ENCODE data around the gene APMAP. TPM values are rescaled to one million over a fixed set of nuclear protein-coding genes. Genes with fewer than 3 reads are reported as not detected.

APMAP gene
- total and polyA plus RNA-seq, 9 of the 15 experiments (the other 6 are each of a cell fraction or from before 2014, with no cell fraction given) = 6.7 to 18.2 (median 14.4) TPM

DNA sequence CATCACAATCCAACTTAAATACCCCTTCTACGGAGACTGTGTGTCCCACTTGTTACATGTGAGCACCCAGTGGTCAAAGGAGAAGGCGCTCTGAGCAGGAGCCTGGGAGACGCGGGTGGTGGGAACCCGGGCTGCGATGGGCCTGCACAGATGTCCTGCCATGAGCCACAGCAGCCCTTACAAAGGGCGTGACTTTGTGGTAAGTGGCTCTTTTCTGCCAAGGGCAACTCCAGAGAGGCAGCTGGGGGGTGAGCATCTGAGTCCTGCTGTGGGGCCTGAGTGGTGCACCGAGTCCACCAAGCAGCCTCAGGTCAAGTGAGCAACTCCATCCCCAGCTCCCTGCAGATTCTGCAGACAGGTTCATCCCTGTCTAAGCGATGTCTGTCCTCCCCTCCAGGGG is 77.1 kb downstream of the APMAP start:
- Histone ChIP-seq H3K4me1 (replicated peaks in 1 of 2; ENCODE audit: control insufficient read depth in 2 of 2, insufficient read depth in 2 of 2, low read length in 2 of 2) (peaks cover 0 to 8% of the 10 kb centered on the region in 2 experiments; a peak in 2 of 5 replicates), H3K4me2 (ENCODE audit: insufficient read depth, low read length) (no peak overlapping the region), H3K27ac (ENCODE audit: extremely low read depth, low read depth, low read length) (no peak overlapping the region), H3K4me3 (no peak overlapping the region), H3K9me3 (replicated peaks; ENCODE audit: control insufficient read depth, insufficient read depth, low read depth, low read length) (no peaks in the 10 kb centered on the region), H2AFZ (ENCODE audit: low read depth, low read length) (no peak overlapping the region), H3K9ac (ENCODE audit: insufficient read depth in 1 of 2, low read depth in 2 of 2, low read length in 2 of 2) (no peak overlapping the region), H3K79me2 (ENCODE audit: control insufficient read depth, insufficient read depth, low read length) (no peaks in the 10 kb centered on the region), H3K36me3 (ENCODE audit: control insufficient read depth, insufficient read depth, low read length) (no peaks in the 10 kb centered on the region), H3K9me1 (ENCODE audit: control insufficient read depth, insufficient read depth, low read length) (no peaks in the 10 kb centered on the region), H4K20me1 (replicated peaks; ENCODE audit: control insufficient read depth, insufficient read depth, low read length) (0 out of 2 replicates have a peak, but pooled peaks cover 2% of the 10 kb centered on the region), H3K27me3 (ENCODE audit: control insufficient read depth in 2 of 2, insufficient read depth in 2 of 2, low read length in 2 of 2) (no peaks in the 10 kb centered on the region; a peak in 1 of 5 replicates)
- 0% methylated on average over 9 of the region's 9 CpGs for WGBS (ENCODE audit: insufficient coverage, low coverage, missing lambda C conversion rate)
- no peak for FAIRE-seq
- no TSS peak for BruUV-seq (replicated peaks)
- ChIA-PET POLR2A (no interaction called here), CTCF (ENCODE audit: low intra/inter-chr PET ratio) (no interaction called here)
- intact Hi-C loops (cut with micrococcal nuclease) (loop anchor here (5.0 to 10.0 kb wide), 3 partner anchors 131 to 978 kb away; no protein-coding TSS in a partner anchor), in situ Hi-C loops (cut with MboI) (loop anchor here (5.0 to 25.0 kb wide), 2 partner anchors 753 to 1248 kb away; no protein-coding TSS in a partner anchor)
- ATAC-seq = no peak
- DNase-seq (ENCODE audit: extremely low read depth in 1 of 4, low spot score in 3 of 4) = no peak
- TF ChIP-seq, protein P1, sequence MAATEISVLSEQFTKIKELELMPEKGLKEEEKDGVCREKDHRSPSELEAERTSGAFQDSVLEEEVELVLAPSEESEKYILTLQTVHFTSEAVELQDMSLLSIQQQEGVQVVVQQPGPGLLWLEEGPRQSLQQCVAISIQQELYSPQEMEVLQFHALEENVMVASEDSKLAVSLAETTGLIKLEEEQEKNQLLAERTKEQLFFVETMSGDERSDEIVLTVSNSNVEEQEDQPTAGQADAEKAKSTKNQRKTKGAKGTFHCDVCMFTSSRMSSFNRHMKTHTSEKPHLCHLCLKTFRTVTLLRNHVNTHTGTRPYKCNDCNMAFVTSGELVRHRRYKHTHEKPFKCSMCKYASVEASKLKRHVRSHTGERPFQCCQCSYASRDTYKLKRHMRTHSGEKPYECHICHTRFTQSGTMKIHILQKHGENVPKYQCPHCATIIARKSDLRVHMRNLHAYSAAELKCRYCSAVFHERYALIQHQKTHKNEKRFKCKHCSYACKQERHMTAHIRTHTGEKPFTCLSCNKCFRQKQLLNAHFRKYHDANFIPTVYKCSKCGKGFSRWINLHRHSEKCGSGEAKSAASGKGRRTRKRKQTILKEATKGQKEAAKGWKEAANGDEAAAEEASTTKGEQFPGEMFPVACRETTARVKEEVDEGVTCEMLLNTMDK (IDR thresholded peaks at IDR 0.05; ENCODE audit: borderline replicate concordance, insufficient read depth, low read depth, low read length, poor library complexity, severe bottlenecking) = no peak
- TF ChIP-seq KHSRP (IDR thresholded peaks at IDR 0.05) (no peak), EHMT2 (IDR thresholded peaks at IDR 0.05) (no peak), ZNF224 (CRISPR knock-in tag; IDR thresholded peaks at IDR 0.05) (no peak), POLR3A (IDR thresholded peaks at IDR 0.05; ENCODE audit: borderline replicate concordance, extremely low read depth, insufficient read depth, insufficient read length) (no peak), RFX7 (CRISPR knock-in tag; IDR thresholded peaks at IDR 0.05) (no peak), HNRNPH1 (optimal IDR thresholded peaks at IDR 0.05; ENCODE audit: low read depth, low read length) (no peak), MCM3 (IDR thresholded peaks at IDR 0.05) (no peak), MCM7 (IDR thresholded peaks at IDR 0.05) (no peak), CHCHD3 (CRISPR knock-in tag; IDR thresholded peaks at IDR 0.05) (no peak), HNRNPK (IDR thresholded peaks at IDR 0.05; ENCODE audit: low read depth, low read length, poor library complexity, severe bottlenecking) (no peak)
- TF ChIP-seq, protein P2, sequence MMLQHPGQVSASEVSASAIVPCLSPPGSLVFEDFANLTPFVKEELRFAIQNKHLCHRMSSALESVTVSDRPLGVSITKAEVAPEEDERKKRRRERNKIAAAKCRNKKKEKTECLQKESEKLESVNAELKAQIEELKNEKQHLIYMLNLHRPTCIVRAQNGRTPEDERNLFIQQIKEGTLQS (IDR thresholded peaks at IDR 0.05) = no peak
- TF ChIP-seq, protein P2 (CRISPR knock-in tag; conservative IDR thresholded peaks at IDR 0.05) = no peak
- TF ChIP-seq, protein P3, sequence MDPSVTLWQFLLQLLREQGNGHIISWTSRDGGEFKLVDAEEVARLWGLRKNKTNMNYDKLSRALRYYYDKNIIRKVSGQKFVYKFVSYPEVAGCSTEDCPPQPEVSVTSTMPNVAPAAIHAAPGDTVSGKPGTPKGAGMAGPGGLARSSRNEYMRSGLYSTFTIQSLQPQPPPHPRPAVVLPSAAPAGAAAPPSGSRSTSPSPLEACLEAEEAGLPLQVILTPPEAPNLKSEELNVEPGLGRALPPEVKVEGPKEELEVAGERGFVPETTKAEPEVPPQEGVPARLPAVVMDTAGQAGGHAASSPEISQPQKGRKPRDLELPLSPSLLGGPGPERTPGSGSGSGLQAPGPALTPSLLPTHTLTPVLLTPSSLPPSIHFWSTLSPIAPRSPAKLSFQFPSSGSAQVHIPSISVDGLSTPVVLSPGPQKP (CRISPR knock-in tag; IDR thresholded peaks at IDR 0.05) = no peak
- TF ChIP-seq, protein P4, sequence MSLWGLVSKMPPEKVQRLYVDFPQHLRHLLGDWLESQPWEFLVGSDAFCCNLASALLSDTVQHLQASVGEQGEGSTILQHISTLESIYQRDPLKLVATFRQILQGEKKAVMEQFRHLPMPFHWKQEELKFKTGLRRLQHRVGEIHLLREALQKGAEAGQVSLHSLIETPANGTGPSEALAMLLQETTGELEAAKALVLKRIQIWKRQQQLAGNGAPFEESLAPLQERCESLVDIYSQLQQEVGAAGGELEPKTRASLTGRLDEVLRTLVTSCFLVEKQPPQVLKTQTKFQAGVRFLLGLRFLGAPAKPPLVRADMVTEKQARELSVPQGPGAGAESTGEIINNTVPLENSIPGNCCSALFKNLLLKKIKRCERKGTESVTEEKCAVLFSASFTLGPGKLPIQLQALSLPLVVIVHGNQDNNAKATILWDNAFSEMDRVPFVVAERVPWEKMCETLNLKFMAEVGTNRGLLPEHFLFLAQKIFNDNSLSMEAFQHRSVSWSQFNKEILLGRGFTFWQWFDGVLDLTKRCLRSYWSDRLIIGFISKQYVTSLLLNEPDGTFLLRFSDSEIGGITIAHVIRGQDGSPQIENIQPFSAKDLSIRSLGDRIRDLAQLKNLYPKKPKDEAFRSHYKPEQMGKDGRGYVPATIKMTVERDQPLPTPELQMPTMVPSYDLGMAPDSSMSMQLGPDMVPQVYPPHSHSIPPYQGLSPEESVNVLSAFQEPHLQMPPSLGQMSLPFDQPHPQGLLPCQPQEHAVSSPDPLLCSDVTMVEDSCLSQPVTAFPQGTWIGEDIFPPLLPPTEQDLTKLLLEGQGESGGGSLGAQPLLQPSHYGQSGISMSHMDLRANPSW (CRISPR knock-in tag; IDR thresholded peaks at IDR 0.05) = no peak

All from K562 (cell line).